ENCODE data around the gene SBK1. TPM values are rescaled to one million over a fixed set of nuclear protein-coding genes. Genes with fewer than 3 reads are reported as not detected.
A peak's percentile ranks its signal among the peaks of the same experiment; 100 is the strongest.

The SBK1 gene
- total and polyA plus RNA-seq, 2 donors (not counting 1 experiment from before 2014, with no cell fraction given): under 0.01 TPM; not detected in 1

DNA sequence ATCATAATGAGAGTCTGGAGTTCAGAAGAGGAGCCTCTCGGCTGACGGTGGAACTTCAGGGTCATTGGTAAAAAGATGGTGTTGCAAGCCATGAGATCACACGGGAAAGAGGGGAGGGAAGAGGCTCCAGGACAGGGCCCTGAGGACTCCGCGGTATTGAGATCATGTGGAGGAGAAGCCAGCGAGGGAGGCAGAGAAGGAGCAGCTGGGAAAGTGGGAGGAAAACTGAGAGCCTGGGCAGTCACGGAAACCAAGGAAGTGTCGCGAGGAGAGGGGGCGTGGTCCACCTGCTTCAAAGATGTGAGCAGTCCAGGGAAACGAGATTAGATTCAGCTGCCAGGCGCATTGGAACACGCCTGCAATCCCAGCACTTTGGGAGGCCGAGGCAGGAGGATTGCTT is 27.7 kb upstream of the SBK1 start:
- H3K36me3 ChIP-seq (ENCODE audit: control insufficient read depth, insufficient read depth, low read length): no peaks in the 10 kb centered on the region
- TF ChIP-seq EZH2 (IDR thresholded peaks at IDR 0.05; ENCODE audit: low read length, missing control alignments): no peak
- TF ChIP-seq, protein P1, sequence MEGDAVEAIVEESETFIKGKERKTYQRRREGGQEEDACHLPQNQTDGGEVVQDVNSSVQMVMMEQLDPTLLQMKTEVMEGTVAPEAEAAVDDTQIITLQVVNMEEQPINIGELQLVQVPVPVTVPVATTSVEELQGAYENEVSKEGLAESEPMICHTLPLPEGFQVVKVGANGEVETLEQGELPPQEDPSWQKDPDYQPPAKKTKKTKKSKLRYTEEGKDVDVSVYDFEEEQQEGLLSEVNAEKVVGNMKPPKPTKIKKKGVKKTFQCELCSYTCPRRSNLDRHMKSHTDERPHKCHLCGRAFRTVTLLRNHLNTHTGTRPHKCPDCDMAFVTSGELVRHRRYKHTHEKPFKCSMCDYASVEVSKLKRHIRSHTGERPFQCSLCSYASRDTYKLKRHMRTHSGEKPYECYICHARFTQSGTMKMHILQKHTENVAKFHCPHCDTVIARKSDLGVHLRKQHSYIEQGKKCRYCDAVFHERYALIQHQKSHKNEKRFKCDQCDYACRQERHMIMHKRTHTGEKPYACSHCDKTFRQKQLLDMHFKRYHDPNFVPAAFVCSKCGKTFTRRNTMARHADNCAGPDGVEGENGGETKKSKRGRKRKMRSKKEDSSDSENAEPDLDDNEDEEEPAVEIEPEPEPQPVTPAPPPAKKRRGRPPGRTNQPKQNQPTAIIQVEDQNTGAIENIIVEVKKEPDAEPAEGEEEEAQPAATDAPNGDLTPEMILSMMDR (conservative IDR thresholded peaks at IDR 0.05 in 1 of 2, IDR thresholded peaks at IDR 0.05 in 1 of 2; ENCODE audit: low read depth in 1 of 2, low read length in 2 of 2): no peak
- H4K20me1 ChIP-seq (ENCODE audit: control insufficient read depth, extremely low read depth, insufficient read depth, low read length): no peaks in the 10 kb centered on the region
- peak in 1 of 2 donors; percentile 4 for DNase-seq (ENCODE audit: low read depth in 2 of 2)
- no peaks in the 10 kb centered on the region for H3K9me3 ChIP-seq (ENCODE audit: control insufficient read depth, insufficient read depth, low read depth, low read length)
- no peak overlapping the region for H3K4me3 ChIP-seq (replicated peaks in 1 of 4; ENCODE audit: control extremely low read depth in 1 of 4, insufficient read depth in 1 of 4, low read depth in 3 of 4, low read length in 4 of 4)
- no peaks in the 10 kb centered on the region for H3K79me2 ChIP-seq (ENCODE audit: control insufficient read depth, insufficient read depth, low read length)
- H3K27ac ChIP-seq (ENCODE audit: insufficient read depth, low read length): no peak overlapping the region
- H3K27me3 ChIP-seq (ENCODE audit: control insufficient read depth, insufficient read depth, low read length): peaks cover 13% of the 10 kb centered on the region
- H2AFZ ChIP-seq (ENCODE audit: low read length): no peak overlapping the region
- no peak overlapping the region for H3K9ac ChIP-seq (ENCODE audit: insufficient read depth, low read length)
- no peaks in the 10 kb centered on the region for H3K4me1 ChIP-seq (ENCODE audit: control insufficient read depth, extremely low read depth, insufficient read depth, low read length)
- H3K4me2 ChIP-seq (ENCODE audit: extremely low read depth, insufficient read depth, low read length): no peak overlapping the region

DNA sequence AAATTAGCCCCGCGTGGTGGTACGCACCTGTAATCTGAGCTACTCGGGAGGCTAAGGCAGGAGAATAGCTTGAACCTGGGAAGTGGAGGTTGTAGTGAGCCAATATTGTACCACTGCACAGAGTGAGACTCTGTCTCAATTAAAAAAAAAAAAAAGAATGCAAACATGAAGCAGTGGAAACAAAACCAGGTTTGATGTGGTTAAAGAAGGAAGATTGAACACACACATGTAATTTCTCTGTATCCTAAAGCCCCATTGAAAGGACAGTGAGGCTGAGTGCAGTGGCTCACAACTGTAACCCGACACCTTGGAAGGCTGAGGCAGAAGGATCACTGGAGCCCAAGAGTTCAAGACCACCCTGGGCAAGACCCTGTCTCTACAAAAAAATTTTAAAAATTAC is 26.5 kb upstream of the SBK1 start:
- Histone ChIP-seq H3K9me3 (ENCODE audit: control insufficient read depth, insufficient read depth, low read depth, low read length) (no peaks in the 10 kb centered on the region), H3K27ac (ENCODE audit: insufficient read depth, low read length) (no peak overlapping the region), H2AFZ (ENCODE audit: low read length) (no peak overlapping the region), H3K4me1 (ENCODE audit: control insufficient read depth, extremely low read depth, insufficient read depth, low read length) (no peaks in the 10 kb centered on the region), H3K79me2 (ENCODE audit: control insufficient read depth, insufficient read depth, low read length) (no peaks in the 10 kb centered on the region), H3K4me3 (replicated peaks in 1 of 4; ENCODE audit: control extremely low read depth in 1 of 4, insufficient read depth in 1 of 4, low read depth in 3 of 4, low read length in 4 of 4) (no peak overlapping the region), H3K27me3 (ENCODE audit: control insufficient read depth, insufficient read depth, low read length) (peaks cover 9% of the 10 kb centered on the region), H3K36me3 (ENCODE audit: control insufficient read depth, insufficient read depth, low read length) (no peaks in the 10 kb centered on the region), H4K20me1 (ENCODE audit: control insufficient read depth, extremely low read depth, insufficient read depth, low read length) (no peaks in the 10 kb centered on the region), H3K9ac (ENCODE audit: insufficient read depth, low read length) (no peak overlapping the region), H3K4me2 (ENCODE audit: extremely low read depth, insufficient read depth, low read length) (no peak overlapping the region)
- TF ChIP-seq, protein P1 (conservative IDR thresholded peaks at IDR 0.05 in 1 of 2, IDR thresholded peaks at IDR 0.05 in 1 of 2; ENCODE audit: low read depth in 1 of 2, low read length in 2 of 2): no peak
- no peak for TF ChIP-seq EZH2 (IDR thresholded peaks at IDR 0.05; ENCODE audit: low read length, missing control alignments)
- DNase-seq (ENCODE audit: low read depth in 2 of 2): no peak

DNA sequence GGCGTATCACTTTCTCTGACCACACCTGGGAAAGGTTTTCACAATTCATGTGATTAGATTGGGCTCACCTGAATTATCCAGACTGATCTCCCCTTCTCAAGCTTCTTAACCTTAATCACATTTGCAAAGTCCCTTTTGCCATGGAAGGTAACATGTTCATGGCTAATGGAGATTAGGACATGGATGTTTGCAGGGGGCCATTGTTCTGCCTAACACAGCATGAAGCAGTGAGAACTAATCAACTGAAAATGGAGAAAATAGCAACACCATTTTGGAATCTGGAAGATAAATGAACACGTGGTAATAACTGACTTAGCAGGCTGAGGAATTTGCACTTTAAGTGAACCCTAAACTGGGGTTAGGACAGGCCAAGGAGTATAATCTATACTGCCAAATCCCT is 25.0 kb upstream of the SBK1 start:
- Histone ChIP-seq H3K9me3 (ENCODE audit: control insufficient read depth, insufficient read depth, low read depth, low read length) (no peaks in the 10 kb centered on the region), H3K9ac (ENCODE audit: insufficient read depth, low read length) (no peak overlapping the region), H4K20me1 (ENCODE audit: control insufficient read depth, extremely low read depth, insufficient read depth, low read length) (no peaks in the 10 kb centered on the region), H3K27ac (ENCODE audit: insufficient read depth, low read length) (no peak overlapping the region), H3K36me3 (ENCODE audit: control insufficient read depth, insufficient read depth, low read length) (no peaks in the 10 kb centered on the region), H3K4me2 (ENCODE audit: extremely low read depth, insufficient read depth, low read length) (no peak overlapping the region), H3K79me2 (ENCODE audit: control insufficient read depth, insufficient read depth, low read length) (no peaks in the 10 kb centered on the region), H3K27me3 (ENCODE audit: control insufficient read depth, insufficient read depth, low read length) (peaks cover 3% of the 10 kb centered on the region), H2AFZ (ENCODE audit: low read length) (no peak overlapping the region), H3K4me3 (replicated peaks in 1 of 4; ENCODE audit: control extremely low read depth in 1 of 4, insufficient read depth in 1 of 4, low read depth in 3 of 4, low read length in 4 of 4) (no peak overlapping the region), H3K4me1 (ENCODE audit: control insufficient read depth, extremely low read depth, insufficient read depth, low read length) (no peaks in the 10 kb centered on the region)
- DNase-seq (ENCODE audit: low read depth in 2 of 2): no peak
- TF ChIP-seq, protein P1 (conservative IDR thresholded peaks at IDR 0.05 in 1 of 2, IDR thresholded peaks at IDR 0.05 in 1 of 2; ENCODE audit: low read depth in 1 of 2, low read length in 2 of 2): no peak
- TF ChIP-seq EZH2 (IDR thresholded peaks at IDR 0.05; ENCODE audit: low read length, missing control alignments): no peak

Data from fibroblast of lung (primary cell).